ENCODE data around the gene SH3BP4.

- TF ChIP-seq CTCF (IDR thresholded peaks at IDR 0.05; ENCODE audit: borderline replicate concordance, extremely low read depth, low read length, poor library complexity, severe bottlenecking) (no peak), EZH2 (IDR thresholded peaks at IDR 0.05; ENCODE audit: borderline replicate concordance, low read depth, low read length, severe bottlenecking) (no peak)
These were observed 92.1 kb downstream of the SH3BP4 start for GRCh38 chr2:235043762-235044500.

All from DND-41 (cell line).